ENCODE results near the gene RAB3A. TPM values are rescaled to one million over a fixed set of nuclear protein-coding genes. Genes with fewer than 3 reads are reported as not detected.
A peak's percentile ranks its signal among the peaks of the same experiment; 100 is the strongest.

Gene RAB3A
- total and polyA plus RNA-seq, 9 of the 15 experiments (the other 6 are each of a cell fraction or from before 2014, with no cell fraction given): 0.17 to 5.1 (median 0.90) TPM; not detected in 1

DNA sequence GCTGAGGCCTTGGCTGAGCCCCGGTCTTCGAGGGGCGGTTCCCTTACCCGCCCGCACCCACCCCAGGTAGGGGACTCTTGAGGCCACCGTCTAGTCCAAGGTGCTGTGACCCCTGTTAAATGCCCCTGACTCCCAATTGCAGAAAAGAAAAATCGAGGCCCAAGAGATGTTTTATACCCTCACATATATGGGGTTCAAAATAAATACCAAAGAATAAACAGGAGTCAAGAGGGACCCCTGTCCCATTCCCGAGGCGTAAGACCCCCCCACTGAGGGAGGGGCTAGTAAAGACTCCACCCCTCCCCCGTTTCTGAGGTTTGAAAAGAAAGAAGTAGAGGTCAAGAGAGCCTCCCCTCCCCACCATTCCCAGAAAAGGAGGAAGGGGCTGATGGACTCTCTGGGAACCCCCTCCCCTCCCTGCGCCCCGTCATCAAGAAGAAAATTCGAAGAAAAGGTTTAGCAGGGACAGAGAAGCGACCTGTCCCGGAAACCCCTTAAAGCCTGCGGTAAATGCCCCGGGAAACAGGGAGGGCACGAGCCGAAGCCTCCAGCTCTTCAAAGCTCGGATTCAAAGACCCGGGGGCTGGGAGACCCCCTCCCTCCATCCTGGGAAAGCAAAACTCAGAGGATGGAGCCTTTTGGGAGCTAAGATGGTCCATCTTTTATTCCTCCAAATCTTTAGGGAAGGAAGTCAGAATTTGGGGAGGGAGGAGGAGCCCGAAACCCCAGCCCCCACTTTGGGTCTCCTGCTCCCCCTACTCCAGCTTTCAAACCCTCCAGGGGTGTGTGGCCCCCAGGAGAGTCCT is 755 bp upstream of the RAB3A start (continued):
- TF ChIP-seq, protein P1, sequence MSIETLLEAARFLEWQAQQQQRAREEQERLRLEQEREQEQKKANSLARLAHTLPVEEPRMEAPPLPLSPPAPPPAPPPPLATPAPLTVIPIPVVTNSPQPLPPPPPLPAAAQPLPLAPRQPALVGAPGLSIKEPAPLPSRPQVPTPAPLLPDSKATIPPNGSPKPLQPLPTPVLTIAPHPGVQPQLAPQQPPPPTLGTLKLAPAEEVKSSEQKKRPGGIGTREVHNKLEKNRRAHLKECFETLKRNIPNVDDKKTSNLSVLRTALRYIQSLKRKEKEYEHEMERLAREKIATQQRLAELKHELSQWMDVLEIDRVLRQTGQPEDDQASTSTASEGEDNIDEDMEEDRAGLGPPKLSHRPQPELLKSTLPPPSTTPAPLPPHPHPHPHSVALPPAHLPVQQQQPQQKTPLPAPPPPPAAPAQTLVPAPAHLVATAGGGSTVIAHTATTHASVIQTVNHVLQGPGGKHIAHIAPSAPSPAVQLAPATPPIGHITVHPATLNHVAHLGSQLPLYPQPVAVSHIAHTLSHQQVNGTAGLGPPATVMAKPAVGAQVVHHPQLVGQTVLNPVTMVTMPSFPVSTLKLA (conservative IDR thresholded peaks at IDR 0.05): no peak; a peak in 1 of 4 replicates
- peak; percentile 99 for TF ChIP-seq PRDM10 (IDR thresholded peaks at IDR 0.05; ENCODE audit: partially characterized antibody)
- no peak; the same call in 1 of the 2 replicates for TF ChIP-seq MYC (IDR thresholded peaks at IDR 0.05; ENCODE audit: low read depth, low read length)
- TF ChIP-seq MYC (CRISPR knock-in tag; IDR thresholded peaks at IDR 0.05; ENCODE audit: borderline replicate concordance, low read depth): no peak
- 0 out of 4 replicates have a peak, but pooled peaks of 1 of the 2 experiments have one; percentile 24 for TF ChIP-seq HDAC1 (IDR thresholded peaks at IDR 0.05)
- TF ChIP-seq FOXK2 (conservative IDR thresholded peaks at IDR 0.05 in 1 of 2, IDR thresholded peaks at IDR 0.05 in 1 of 2; ENCODE audit: low read depth in 2 of 2): peak in 1 of 2 experiments; percentile 97; a peak in 2 of 4 replicates
- no peak for TF ChIP-seq SRF (CRISPR knock-in tag; IDR thresholded peaks at IDR 0.05)
- no peak for TF ChIP-seq MLLT1 (IDR thresholded peaks at IDR 0.05)
- 0 out of 2 replicates have a peak, but pooled peaks have one; percentile 44 for TF ChIP-seq HDAC2 (IDR thresholded peaks at IDR 0.05)
- peak; percentile 77 for TF ChIP-seq TOE1 (IDR thresholded peaks at IDR 0.05; ENCODE audit: borderline replicate concordance)
- TF ChIP-seq TOE1 (CRISPR knock-in tag; IDR thresholded peaks at IDR 0.05; ENCODE audit: borderline replicate concordance, low read depth): no peak
- no peak for TF ChIP-seq IRF9 (tag; IDR thresholded peaks at IDR 0.05)
- TF ChIP-seq NFXL1 (CRISPR knock-in tag; IDR thresholded peaks at IDR 0.05): no peak
- TF ChIP-seq GMEB1 (CRISPR knock-in tag; IDR thresholded peaks at IDR 0.05): no peak
- TF ChIP-seq THAP7 (CRISPR knock-in tag; IDR thresholded peaks at IDR 0.05): no peak
